ENCODE measurements around the gene MRPS9.

The MRPS9 gene

GRCh38 chr2:105037572-105038382 lies at the start of gene MRPS9:
MRPS9 (plus strand) TSS chr2:105038069; CDS start chr2:105038093, 24 bp downstream.
- DNase-seq, result peak; percentile 94

GRCh38 chr2:105005181-105005951 lies 32.5 kb upstream of the MRPS9 start:
- no peak for DNase-seq

- DNase-seq, result no peak
These were observed 30.5 kb upstream of the MRPS9 start for GRCh38 chr2:105007367-105007766.

GRCh38 chr2:105032476-105032875 lies 5.4 kb upstream of the MRPS9 start:
- DNase-seq, result no peak

- DNase-seq, result no peak
These were observed 3.7 kb upstream of the MRPS9 start for GRCh38 chr2:105034170-105034569.

- DNase-seq, result no peak
These were observed 653 bp downstream of the MRPS9 start for GRCh38 chr2:105038383-105039061.

- DNase-seq, result no peak
These were observed 1.7 kb downstream of the MRPS9 start for GRCh38 chr2:105039559-105039958.

GRCh38 chr2:105042189-105042588 lies 4.3 kb downstream of the MRPS9 start:
- no peak for DNase-seq

- DNase-seq, result no peak
These were observed 14.9 kb downstream of the MRPS9 start for GRCh38 chr2:105052773-105053172.

GRCh38 chr2:105055613-105056012 lies 17.7 kb downstream of the MRPS9 start:
- DNase-seq, result no peak

- no peak for DNase-seq
These were observed 18.4 kb downstream of the MRPS9 start for GRCh38 chr2:105056245-105056644.

GRCh38 chr2:105057005-105057404 lies 19.1 kb downstream of the MRPS9 start:
- no peak for DNase-seq

GRCh38 chr2:105061560-105061959 lies 23.7 kb downstream of the MRPS9 start:
- DNase-seq, result no peak

- DNase-seq, result no peak
These were observed 24.3 kb downstream of the MRPS9 start for GRCh38 chr2:105062158-105062557.

- no peak for DNase-seq
These were observed 30.5 kb downstream of the MRPS9 start for GRCh38 chr2:105068387-105068786.

GRCh38 chr2:105068875-105069274 lies 31.0 kb downstream of the MRPS9 start:
- DNase-seq, result no peak

GRCh38 chr2:105070010-105070865 lies 32.4 kb downstream of the MRPS9 start:
- DNase-seq, result no peak

- no peak for DNase-seq
These were observed 33.5 kb downstream of the MRPS9 start for GRCh38 chr2:105071379-105071778.

GRCh38 chr2:105072039-105072438 lies 34.2 kb downstream of the MRPS9 start:
- DNase-seq, result no peak

- no peak for DNase-seq
These were observed 35.7 kb downstream of the MRPS9 start for GRCh38 chr2:105073591-105073990.

GRCh38 chr2:105076121-105076520 lies 38.3 kb downstream of the MRPS9 start:
- no peak for DNase-seq

GRCh38 chr2:105078906-105079495 lies 41.1 kb downstream of the MRPS9 start:
- DNase-seq, result no peak

Data from KG1 (cell line).